ENCODE data around the gene CNTNAP4.

- TF ChIP-seq REST (IDR thresholded peaks at IDR 0.05) (peak; percentile 87), GABPA (IDR thresholded peaks at IDR 0.05 in 1 of 2, conservative IDR thresholded peaks at IDR 0.05 in 1 of 2) (peak; percentile 6 to 52), CTCF (IDR thresholded peaks at IDR 0.05; ENCODE audit: low read depth, low read length, missing input control) (no peak), ZBTB33 (IDR thresholded peaks at IDR 0.05) (peak; percentile 85), TAF1 (conservative IDR thresholded peaks at IDR 0.05) (peak; percentile 98)
These were observed 255.2 kb downstream of the CNTNAP4 start for GRCh38 chr16:76532188-76532973.

Data from liver (tissue), 3 donors.